Thoracic aorta (tissue), 2 donors: ENCODE results near the gene KCNH6. TPM values are rescaled to one million over a fixed set of nuclear protein-coding genes. Genes with fewer than 3 reads are reported as not detected.

ENCODE experiments used
- ATAC-seq: fragments of 150-250 bp; one replicate; pipeline ENCODE4 v1.8.0; 2017; ENCODE audit warnings: low read depth; ENCODE audit not compliant: insufficient number of reproducible peaks, low FRiP score
- DNase-seq: peaks from one replicate; pipeline ENCODE4 v3.0.0-alpha.2; 2020; ENCODE audit warnings: low spot score
- H3K27ac ChIP-seq, 2 donors: fragments of 200-600 bp; sonication (generic); 1 replicate in 1 of 2; 2 replicates in 1 of 2; pipeline ENCODE4 v1.5.1; 2016; ENCODE audit warnings: mild to moderate bottlenecking in 2 of 2, moderate library complexity in 2 of 2
- H3K27me3 ChIP-seq: fragments of 200-600 bp; sonication (generic); replicated peaks from 2 replicates; pipeline ENCODE4 v1.6.0; 2016; ENCODE audit warnings: mild to moderate bottlenecking; ENCODE audit not compliant: insufficient read depth
- H3K36me3 ChIP-seq: fragments of 200-600 bp; sonication (generic); one replicate; pipeline ENCODE4 v1.5.1; 2016
- H3K4me1 ChIP-seq, 2 donors: fragments of 200-600 bp; sonication (generic); 1 replicate in 1 of 2; 2 replicates in 1 of 2; pipeline versions ENCODE4 v1.5.1 to v1.6.0; 2016; ENCODE audit warnings: low read depth in 2 of 2, mild to moderate bottlenecking in 1 of 2; ENCODE audit not compliant: control insufficient read depth in 1 of 2
- H3K4me3 ChIP-seq: fragments of 200-600 bp; sonication (generic); 2 replicates; pipeline ENCODE4 v1.5.1; 2016; ENCODE audit warnings: mild to moderate bottlenecking
- H3K9me3 ChIP-seq: fragments of 200-600 bp; sonication (generic); 2 replicates; pipeline ENCODE4 v1.5.1; 2016
- CTCF ChIP-seq: fragments of 200-600 bp; sonication (generic); IDR thresholded peaks from one replicate; pipeline ENCODE4 v1.5.1; 2019; ENCODE audit warnings: antibody characterized with exemption
- total RNA-seq, 2 donors: library from RNA; depleted of rRNA; stranded (reverse); fragments of >200 nt; gene quantifications; one replicate each; pipeline versions ENCODE4 v1.1.0 to v1.2.3, GENCODE V29; 2016

The KCNH6 gene
- total RNA-seq, 2 donors from 2014 or later: not detected

GRCh38 chr17:63503341-63503705 lies 19.8 kb upstream of the KCNH6 start:
- DNase-seq (no peak), ATAC-seq (no peak)
- Histone ChIP-seq H3K27ac (no peak overlapping the region), H3K27me3 (no peaks in the 10 kb centered on the region), H3K4me3 (no peak overlapping the region), H3K9me3 (no peaks in the 10 kb centered on the region), H3K4me1 (no peaks in the 10 kb centered on the region), H3K36me3 (no peaks in the 10 kb centered on the region)
- TF ChIP-seq CTCF: no peak

- Histone ChIP-seq H3K27ac (no peak overlapping the region), H3K4me1 (no peaks in the 10 kb centered on the region), H3K27me3 (no peaks in the 10 kb centered on the region), H3K36me3 (no peaks in the 10 kb centered on the region), H3K9me3 (no peaks in the 10 kb centered on the region), H3K4me3 (no peak overlapping the region)
- no peak for DNase-seq
- TF ChIP-seq CTCF: no peak
- ATAC-seq: no peak
These were observed 18.9 kb upstream of the KCNH6 start for GRCh38 chr17:63504261-63504660.

GRCh38 chr17:63505341-63505740 lies 17.8 kb upstream of the KCNH6 start:
- Histone ChIP-seq H3K27ac (no peak overlapping the region), H3K4me3 (no peak overlapping the region), H3K27me3 (no peaks in the 10 kb centered on the region), H3K36me3 (no peaks in the 10 kb centered on the region), H3K9me3 (no peaks in the 10 kb centered on the region), H3K4me1 (no peaks in the 10 kb centered on the region)
- no peak for DNase-seq
- ATAC-seq: no peak
- no peak for TF ChIP-seq CTCF

GRCh38 chr17:63506627-63507026 lies 16.5 kb upstream of the KCNH6 start:
- H3K27me3 ChIP-seq: no peaks in the 10 kb centered on the region
- H3K4me3 ChIP-seq: no peak overlapping the region
- no peaks in the 10 kb centered on the region for H3K36me3 ChIP-seq
- no peak for ATAC-seq
- no peaks in the 10 kb centered on the region for H3K4me1 ChIP-seq
- no peaks in the 10 kb centered on the region for H3K9me3 ChIP-seq
- no peak for TF ChIP-seq CTCF
- no peak for DNase-seq
- no peak overlapping the region for H3K27ac ChIP-seq

GRCh38 chr17:63511331-63511730 lies 11.8 kb upstream of the KCNH6 start:
- no peaks in the 10 kb centered on the region for H3K4me1 ChIP-seq
- TF ChIP-seq CTCF: no peak
- H3K27me3 ChIP-seq: no peaks in the 10 kb centered on the region
- H3K36me3 ChIP-seq: no peaks in the 10 kb centered on the region
- ATAC-seq (no peak), DNase-seq (no peak)
- H3K27ac ChIP-seq: no peak overlapping the region
- no peak overlapping the region for H3K4me3 ChIP-seq
- H3K9me3 ChIP-seq: no peaks in the 10 kb centered on the region
